ENCODE results near the gene SLIT3.

SLIT3 gene

DNA sequence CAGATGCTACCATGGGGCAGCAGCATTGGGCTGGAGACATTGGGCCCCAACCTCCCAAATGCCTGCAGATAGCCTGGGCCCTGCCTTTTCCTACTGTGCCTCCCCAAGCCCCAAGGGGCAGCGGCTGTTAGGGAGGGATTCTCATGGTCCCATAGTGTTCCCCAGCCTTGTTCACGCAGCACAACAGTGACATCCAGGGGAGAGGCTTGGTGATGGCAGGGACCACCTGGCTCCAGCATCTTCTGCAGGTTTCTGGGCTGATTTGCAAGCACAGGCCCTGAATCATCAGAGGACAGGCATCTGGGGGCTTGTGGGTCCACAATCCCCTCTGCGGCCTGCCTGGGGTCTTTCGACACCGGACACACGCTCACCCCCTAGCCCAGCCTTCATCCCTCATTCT lies 354.6 kb downstream of the SLIT3 start:
- DNase-seq, result peak; percentile 3

DNA sequence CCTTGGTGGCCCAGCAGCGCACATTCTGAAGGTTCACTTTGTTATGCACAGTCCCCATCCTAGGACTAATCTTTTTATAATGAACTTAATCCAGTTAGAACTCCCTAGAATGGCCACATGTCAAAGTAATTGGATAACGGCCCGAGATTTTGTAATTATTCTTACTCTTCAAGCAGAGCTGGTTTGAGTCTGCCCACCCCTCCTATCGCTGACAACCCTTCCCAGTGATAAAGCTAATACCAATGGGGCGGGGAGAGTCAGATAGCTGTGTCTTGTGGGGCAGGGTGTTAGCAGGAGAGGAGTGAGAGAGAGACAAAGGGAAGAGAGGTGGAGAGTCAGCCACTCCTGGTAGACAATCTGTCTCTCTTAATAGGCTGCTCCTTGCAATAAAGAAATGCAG lies 356.9 kb downstream of the SLIT3 start:
- DNase-seq, result no peak

DNA sequence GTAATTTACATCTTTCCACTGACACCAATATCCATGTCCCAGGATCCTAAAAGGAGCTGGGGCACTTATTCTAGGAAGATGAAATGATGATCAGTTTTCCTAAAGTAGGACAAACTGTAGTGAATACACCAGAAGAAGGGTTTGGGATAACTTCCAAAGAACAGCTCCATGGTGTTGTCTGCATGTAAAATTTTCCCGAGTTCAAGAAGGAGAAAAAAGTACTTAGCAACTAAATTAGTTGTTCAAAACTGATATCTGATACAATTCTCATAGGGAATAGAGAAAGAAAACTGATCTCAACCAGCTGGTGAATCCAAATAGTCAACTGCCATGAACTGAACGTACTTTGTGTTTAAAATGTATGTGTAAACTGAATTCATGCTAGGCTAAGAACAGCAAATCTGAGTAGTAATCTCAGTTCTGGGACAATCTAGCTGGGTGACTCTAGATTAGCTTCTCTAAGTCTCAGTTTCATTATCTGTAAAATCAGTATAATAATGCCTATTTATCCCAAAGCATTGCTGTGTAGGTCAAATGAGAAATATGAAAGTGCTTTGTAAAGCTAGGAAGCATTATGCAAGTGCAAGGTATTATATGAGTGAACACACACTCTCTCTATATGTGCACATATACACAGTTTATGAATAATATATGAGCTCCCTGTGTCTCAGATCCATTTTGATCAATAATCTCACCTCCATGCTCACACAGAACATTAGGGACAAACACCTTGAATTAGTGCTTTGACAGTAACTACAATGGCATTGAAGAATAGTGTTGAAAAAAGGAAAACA lies 357.7 kb downstream of the SLIT3 start:
- no peak for DNase-seq

DNA sequence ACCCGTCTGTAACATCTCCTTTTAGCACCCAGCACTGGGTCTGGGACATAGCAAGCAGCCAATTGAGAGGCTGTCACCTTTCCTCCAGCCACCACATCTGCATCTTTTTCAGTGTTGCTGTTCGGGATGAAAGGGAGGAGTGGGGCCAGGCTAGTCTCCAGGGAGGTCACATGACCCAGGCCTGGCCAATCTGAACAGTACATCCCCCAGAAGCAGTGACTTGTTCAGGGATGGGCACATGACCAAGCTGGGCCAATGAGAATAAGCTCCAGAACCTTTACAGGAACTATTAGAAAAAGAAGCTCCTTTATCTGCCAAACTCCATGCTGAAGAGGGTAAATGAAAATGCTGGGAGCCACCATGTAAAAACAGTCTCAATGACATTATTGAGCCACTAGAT lies 359.0 kb downstream of the SLIT3 start:
- no peak for DNase-seq

DNA sequence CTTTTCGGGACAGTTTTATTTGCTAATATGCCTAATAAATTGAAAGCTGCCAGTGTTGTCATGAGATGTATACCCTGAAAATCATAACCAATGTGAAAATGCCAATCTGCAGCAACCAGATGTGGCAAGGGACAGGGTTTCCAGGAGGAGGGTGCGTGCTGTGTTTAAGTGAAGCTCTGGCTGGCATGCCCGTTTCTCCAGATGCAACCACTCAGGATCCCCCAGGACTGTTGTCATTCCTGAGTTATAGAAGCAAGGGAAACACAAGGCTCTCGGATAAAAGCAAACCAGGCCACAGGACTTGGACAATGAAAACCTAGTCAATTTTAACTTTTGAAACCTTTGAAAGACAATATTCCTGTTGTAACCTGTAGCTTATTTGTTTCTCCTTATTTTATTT lies 360.2 kb downstream of the SLIT3 start:
- DNase-seq, result no peak

DNA sequence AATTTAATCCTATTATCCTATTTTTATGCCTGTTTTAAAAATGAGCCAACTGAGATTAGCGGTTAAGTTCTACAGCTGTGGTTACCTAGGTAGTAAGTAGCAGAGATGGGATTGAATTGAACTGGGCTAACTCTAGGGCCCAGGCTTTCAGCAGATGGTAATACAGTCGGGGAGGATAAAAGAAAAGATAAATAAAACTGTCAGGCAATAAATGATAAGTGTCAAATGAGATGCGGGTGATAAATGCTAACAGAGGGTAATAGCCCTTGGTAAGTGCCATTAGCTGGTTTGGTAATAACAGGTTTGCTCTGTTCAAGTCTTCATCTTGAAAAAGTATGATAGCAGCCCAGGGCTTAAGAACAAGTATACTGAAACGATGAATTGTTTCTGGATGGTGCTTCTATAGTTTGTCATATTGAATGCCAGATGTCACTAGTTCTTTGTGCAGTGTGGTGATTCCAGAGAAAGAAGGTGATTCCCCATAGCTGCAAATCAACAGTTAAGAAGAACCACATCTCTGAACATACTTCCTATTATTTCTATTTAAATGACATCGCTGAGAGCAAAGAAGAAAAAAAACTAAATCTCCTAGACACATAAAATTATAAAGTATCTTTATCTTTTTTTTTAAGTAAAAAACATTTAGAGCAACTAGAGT lies 360.9 kb downstream of the SLIT3 start:
- peak; percentile 6 for DNase-seq

DNA sequence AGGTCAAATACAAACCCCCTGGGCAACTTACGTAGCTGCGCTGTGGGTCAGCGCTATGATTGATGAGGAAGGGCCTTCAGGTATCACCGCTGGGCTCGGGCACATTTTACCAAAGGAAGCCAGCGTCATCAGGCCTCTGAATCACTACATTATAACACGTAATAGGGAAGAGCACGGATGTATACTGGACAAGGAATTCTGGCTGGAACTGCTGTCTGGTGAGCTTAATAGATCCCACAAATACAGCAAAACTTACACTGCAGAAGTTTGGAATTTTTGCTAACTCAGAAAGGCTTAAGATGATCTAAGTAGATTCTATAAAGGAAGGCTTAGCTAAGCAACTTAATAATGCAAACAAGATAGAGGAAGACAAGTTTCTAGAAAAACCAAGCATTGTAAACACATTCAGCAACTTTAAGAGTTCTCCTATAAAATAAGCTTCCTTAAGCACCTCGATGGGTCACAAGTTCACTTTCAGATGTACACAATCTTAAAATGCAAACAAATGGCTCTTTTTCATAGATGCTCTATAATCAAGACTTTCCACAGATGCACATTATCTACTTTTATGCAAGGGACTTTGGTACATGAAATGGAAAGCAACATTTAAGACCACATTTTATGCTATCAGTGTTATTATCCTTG lies 361.7 kb downstream of the SLIT3 start:
- no peak for DNase-seq

DNA sequence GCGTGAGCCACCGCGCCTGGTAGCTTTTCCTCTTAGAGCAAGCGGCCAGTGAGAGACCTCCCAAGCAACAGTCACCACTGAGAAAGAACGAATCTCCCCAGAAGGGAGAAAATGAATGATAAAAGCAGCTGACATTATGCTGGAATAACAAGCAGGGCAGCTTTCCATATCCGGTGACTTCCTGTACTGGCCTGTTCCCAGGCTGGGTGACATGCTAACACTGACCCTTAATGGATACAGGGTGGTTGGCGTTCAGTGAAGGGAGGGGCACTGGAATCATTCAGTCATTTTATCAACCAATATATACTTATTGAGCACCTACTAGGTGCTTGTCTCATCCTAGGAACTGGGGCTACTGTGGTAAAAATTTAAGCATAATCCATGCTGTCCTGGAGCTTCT lies 364.4 kb downstream of the SLIT3 start:
- no peak for DNase-seq

DNA sequence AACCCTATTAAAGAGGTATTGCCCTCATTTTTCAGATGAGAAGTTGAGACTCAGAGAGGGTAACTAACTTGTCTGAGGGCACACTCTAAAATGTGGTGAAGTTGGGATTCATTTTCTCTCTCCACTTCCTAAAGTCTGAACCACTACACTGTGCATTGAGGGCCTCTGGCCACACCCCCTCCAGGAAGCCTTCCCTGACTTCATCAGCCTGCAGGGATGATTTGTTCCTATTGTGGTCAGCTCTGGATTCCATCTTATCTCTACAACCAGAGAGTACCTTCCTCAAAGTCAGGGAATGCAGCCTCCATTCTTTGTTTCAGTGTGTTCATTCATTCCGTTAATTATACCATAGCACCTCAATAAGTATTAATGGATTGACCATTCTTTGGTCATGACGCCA lies 365.8 kb downstream of the SLIT3 start:
- DNase-seq, result no peak

DNA sequence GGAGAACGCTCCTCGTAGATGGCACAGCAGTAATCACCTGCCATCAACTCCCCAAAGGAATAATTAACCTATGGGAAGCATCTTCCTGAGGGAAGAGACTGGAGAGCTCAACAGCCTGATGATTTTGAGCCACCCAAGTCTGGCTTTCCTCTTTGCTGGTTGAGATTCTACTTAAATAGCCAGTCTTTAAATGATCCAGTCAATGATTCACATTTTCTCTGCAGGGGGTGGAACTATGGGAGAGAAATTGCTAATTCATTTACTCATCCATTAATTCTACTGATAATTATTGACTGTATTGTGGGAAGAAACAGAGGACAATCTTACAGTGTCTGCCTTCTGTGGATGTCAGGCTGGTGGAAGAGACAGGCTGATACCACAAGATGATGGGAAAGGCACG lies 366.8 kb downstream of the SLIT3 start:
- DNase-seq, result no peak

DNA sequence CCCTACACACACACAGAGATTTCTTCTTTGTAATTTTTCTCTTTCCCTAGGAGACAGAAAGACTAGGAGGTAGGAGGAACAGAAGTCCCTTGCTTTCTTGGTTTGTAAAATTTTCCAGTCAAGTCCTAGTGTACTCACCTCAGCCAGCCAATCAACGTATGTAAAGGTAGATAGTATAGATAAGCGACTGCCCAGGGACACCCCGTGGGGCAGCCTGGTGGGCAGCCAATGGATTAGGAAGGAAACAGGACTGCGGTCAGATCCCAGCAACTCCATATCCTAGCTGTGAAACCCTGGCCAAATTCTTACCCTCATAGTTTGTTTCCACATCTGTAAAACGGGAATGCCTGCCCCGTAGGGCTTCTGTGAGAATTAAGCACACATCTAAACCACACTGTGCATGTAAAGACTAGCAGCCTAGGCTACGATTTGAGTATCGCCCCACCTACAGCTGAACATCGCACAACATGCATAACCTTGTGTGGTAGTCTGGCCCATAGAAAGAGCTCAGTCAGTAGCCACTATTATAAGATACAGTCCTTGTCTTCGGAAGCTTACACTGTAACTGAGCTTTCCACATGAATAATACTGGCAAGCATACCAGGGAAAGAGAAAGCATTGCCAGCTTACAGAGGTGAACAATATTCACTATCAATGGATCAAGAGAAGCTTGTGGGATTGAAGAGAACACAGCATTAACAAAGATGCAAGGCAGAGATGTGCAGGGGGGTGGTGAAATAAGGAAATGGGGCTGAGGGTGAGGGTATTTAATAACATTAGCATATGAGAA lies 368.3 kb downstream of the SLIT3 start:
- no peak for DNase-seq

DNA sequence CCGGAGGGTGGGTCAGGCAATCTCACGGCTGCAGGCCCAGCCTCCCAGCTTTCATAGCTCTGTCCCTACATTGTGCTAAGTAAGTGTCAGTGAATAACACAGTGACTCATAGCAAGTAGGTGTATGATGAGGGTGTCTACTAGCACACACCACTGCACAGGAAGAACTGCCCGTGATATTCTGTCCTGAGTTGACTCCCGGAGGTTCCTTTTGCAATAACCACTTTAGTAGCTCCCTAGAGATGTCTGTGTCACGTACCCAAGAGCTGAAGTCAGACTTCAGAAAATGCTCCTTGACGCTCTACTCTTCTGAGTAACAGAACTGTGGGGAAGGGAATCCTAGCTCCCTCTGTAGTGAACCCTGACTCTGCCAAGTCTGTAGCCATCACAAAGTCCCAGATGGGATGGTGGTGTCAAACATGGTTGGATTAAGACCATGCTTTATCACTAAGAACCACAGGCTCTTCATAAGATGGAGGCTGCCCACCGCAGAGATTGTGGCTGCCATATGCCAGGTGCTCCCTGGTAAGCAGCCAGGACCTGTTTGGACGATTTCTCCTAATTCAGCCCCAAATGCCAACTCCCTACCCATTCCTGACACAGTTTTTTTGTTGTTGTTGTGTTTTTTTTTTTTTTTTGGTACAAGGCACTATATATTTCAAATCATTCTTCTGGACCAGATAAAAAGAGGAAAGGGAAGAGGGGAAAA lies 369.1 kb downstream of the SLIT3 start:
- DNase-seq, result no peak

DNA sequence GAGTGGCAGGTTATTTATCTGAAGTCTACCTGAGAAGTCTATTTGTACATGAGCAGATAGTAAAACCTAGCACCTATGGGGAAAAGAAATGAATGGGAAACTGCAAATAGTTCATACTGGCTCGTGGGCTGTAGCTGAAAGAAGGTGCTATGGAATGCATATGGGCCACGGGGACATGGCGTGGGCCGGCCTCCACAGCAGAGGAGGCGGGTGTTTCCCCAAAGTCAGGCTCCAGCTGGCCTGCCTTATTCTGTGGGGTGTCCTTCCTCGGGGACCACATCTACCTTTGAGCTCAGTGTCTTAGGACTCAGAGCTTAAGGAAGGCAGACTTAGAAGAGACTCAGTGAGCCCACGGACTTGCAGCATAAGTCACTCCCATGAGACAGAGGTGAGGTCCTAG lies 371.3 kb downstream of the SLIT3 start:
- DNase-seq, result no peak

DNA sequence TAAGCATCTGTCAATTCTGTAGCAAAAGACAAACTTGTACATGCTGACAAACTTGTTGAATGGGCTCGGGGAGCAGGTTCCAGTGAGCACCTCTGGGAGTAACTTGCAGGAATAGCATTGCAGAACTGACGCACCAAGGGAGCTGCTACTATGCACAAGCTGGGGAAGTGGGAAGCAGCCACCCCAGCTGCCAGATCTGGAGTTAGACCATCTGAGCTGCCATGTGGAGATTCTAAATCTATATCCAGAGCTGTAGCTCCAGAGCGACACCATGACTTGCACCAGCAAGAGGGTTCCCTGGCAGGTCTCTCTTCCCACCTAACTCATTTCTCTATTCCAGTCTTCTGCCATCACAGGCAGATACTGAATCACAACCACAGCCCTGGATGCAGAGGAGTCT lies 375.8 kb downstream of the SLIT3 start:
- DNase-seq, result no peak

DNA sequence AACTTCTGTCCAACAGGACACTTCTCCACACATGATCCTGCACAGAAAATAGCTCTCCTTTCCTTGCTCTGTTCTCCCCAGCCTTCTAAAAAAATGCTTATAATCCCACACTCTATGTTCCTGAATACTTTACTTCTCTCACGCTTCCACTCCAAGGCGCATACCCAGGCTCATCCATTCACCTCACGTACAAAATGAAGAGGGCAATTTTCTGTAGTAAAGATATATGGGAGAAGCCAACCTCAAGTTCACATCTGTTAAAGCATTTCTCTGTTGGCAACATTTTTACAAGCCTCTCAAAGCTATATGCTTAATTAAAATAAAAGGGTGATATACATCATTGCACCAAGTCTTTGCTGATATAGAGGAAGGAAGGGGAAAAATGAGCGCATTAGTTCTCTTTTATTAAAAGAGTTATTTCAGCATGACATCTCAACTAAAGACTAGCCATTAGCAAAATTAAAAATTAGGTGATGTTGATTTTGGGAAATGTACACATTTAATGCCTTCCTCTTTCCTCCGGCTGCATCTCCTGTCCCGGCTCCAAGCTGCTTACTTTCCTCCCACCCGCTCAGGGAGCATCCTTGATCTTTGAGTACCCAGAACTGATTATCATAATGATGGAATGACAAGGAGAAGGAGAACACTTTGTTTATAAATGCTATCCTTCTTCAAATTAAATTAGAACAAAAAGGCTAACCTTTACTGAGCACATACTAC lies 379.6 kb downstream of the SLIT3 start:
- no peak for DNase-seq

DNA sequence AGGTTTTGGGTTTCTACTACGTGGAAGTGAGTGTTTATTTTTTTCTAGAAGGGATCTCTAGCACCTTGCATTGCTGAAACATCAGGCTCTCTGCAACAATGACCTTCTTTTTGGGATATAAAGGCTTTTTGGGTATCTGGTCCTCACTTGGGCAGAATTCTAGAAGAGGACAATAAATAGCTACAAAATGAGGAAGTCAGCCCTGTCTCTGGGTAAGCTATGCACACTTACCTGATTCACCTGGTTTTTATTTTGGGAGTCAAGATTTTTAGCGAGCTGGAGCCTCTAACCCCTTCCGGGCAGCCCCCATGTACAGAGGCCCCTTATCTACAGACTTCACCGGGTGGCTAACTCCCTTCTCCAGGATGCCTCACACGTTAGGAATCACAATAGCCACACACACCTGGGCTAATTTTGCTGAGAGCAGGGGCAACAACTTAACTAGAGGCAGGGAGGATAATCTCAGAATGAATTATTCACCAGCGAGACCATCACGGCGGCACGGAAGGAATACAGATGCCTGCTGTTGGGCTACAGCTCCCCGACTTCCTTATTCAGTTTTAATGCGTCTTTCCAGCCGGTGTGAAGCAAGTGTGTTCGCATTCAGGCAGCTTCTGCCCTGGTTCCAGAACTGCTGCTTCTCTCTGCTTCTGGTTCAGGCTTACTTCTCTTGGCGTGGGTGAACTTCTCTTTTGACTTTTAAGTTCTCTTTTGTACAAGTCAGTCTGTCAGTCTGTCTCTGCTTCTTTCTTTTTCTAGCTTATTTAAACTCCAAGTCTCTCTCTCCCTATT lies 380.7 kb downstream of the SLIT3 start:
- DNase-seq, result no peak

DNA sequence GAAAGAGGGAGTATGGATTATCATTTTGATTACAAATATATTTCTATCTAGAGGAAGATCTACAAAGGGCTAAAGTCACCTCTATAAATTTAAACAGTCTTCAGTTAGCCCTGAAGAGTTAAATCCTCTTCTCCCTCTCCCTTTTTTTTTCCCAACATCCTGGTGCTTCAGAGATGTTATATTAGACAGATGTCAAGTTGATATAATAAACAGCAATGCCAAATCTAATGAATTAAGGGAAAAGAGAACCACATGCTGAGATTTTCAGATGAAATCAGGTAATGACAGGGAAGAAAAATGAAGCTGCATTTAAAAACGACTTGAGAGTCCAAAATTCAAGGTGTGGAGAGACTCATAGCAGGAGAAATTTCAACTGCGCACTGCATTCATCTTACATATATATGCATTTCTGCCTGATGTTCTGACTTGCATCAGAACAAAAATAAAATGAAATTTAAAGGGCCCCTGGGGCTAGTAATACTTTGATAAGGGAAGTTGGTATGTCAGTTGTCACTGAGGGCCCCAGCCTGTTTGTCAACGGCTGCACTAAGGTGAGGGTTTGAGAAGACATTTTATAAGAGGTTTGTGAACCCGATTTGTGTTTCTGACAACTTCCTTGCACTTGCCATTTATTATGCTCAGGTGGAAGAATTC lies 382.9 kb downstream of the SLIT3 start:
- no peak for DNase-seq

DNA sequence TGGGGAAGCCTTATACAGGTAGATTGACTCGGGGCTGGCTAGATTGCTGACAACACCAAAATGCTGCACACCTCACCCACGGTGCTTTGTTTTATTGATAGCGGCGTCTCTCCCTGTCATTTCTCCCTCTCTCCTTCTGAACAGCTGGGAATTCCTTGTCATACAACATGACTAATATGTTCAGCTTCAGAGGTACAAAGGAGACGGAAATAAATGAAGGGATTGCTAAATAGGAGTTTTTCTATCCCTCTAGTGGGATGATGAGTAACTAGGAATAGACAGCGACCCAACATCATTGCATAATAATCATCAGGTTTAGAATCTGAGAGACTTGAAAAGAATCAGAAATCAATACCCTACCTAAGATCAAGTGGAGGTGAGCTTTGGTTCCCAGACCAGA lies 384.1 kb downstream of the SLIT3 start:
- DNase-seq, result no peak

DNA sequence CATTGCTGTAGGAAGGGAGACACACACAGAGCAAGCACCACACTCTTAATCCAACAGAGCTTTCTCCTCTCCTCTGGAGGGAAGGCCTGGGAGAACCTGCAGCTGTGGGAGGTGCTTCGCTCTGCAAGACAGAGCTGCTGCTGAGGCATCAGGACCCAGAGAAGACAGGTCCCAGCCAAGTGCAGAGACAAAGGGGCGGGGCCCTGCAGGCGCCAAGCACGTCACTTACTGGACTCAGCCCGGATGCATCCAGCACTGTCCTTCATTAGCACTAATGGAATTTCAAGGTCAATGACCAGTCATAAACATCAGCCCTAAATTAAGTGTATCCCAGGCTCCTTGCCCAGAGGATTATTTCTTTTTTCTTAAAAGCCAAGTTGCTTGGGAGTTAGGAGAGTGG lies 384.7 kb downstream of the SLIT3 start:
- no peak for DNase-seq

DNA sequence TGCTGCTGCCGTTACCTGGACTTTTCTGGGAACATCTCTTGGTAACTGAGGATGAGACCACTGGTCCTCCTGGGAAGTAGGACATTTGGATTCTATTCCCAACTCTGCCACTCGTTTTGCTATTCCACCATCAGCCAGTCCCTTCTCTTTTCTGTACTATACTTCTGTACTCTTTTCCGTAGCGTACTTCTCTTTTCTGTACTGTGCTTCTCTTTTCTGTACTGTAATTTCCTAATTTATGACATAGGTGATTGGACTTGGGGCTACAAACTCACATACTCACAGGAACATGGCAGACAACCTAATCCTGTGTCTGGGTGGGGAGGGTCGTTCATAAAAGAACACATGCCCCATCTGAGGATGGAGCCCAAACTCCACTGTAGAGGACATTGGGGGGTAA lies 386.4 kb downstream of the SLIT3 start:
- DNase-seq, result no peak

DNA sequence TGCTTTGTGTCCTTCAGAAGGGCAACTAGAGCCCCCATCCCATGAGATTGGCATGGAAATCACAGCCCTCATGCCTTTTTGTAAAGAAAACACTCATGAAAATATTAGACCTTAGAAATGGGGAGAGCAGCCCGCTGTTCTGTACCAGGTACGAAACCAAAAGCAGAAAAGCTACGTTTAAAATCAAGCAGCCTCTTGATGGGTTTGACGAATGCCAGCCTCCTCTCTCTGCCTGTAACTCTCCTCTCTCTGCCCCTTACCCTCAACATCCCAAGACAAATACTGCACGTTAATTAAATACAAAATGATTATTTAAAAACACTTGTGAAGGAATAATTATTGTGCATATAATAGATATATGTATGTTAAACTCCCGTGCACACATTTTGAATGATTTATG lies 390.1 kb downstream of the SLIT3 start:
- no peak for DNase-seq

Measured in NCI-H1092 treated with DMSO at 0.1 percent for 48 hours (cell line).